ENCODE measurements around the gene NUP133. TPM values are rescaled to one million over a fixed set of nuclear protein-coding genes. Genes with fewer than 3 reads are reported as not detected.

Gene NUP133
- total RNA-seq, 4 donors from 2014 or later, result 26.6 to 58.1 (median 38.8) TPM

DNA sequence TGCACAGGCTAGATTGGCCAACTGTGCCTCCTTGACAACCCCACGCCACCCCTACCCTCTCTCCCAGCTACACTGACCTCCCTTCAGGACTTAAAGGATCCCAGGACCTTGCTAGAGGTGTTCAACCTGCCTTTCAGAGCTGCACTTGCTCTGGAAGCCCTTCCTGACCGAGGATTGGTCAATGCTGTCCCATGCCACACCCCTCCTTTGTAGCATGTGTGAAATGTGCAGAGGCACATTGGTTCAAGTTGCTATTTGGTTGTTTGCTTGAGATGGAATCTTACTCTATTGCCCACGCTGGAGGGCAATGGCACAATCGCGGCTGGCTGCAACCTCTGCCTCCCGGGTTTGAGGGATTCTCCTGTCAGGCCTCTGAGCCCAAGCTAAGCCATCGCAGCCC is 96.1 kb downstream of the NUP133 start:
- 87% methylated on average over 7 of the region's 7 CpGs for WGBS
- TF ChIP-seq POLR2A (IDR thresholded peaks at IDR 0.05), result no peak
- TF ChIP-seq EP300 (IDR thresholded peaks at IDR 0.05), result no peak
- TF ChIP-seq POLR2AphosphoS5 (IDR thresholded peaks at IDR 0.05), result no peak
- TF ChIP-seq, protein P1, sequence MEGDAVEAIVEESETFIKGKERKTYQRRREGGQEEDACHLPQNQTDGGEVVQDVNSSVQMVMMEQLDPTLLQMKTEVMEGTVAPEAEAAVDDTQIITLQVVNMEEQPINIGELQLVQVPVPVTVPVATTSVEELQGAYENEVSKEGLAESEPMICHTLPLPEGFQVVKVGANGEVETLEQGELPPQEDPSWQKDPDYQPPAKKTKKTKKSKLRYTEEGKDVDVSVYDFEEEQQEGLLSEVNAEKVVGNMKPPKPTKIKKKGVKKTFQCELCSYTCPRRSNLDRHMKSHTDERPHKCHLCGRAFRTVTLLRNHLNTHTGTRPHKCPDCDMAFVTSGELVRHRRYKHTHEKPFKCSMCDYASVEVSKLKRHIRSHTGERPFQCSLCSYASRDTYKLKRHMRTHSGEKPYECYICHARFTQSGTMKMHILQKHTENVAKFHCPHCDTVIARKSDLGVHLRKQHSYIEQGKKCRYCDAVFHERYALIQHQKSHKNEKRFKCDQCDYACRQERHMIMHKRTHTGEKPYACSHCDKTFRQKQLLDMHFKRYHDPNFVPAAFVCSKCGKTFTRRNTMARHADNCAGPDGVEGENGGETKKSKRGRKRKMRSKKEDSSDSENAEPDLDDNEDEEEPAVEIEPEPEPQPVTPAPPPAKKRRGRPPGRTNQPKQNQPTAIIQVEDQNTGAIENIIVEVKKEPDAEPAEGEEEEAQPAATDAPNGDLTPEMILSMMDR (IDR thresholded peaks at IDR 0.05), result no peak

DNA sequence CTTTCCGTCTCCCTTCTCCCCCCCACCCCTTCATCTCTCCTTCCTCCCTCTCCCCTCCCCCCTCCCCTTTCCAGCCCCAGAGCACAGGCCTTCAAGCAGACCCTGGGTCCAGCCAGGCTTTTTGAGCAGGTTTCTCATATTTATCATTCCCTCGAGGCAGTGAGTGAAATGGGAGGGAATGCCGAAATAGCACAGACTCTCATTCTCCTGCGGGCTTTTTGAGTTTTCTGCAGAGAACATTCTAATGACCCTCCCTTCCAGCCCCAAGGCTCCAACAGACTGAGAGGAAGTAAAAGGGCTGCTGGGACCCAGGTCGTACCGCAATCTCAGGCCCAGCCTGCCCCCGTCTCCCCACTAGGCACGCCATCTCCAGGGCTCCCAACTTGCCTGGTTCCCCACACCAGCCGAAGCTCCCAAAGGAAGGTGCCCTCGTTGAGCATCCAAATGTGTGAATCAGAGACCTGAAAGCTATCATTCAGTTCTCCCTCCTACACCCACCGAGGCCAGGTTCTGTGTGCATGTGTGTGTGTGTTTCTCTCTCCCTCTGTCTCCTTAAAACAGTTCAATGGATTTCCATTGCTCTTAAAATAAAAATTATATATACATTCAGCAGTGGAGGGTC is 96.6 kb downstream of the NUP133 start:
- Histone ChIP-seq H3K27ac (no peak overlapping the region), H3K4me1 (peaks cover 46% of the 10 kb centered on the region)
- 39% methylated on average over 11 of the region's 11 CpGs for WGBS

More for the DNA sequence above, 96.1 kb downstream of the NUP133 start:
- H3K27me3 ChIP-seq, result peaks cover 38% of the 10 kb centered on the region
- H3K4me1 ChIP-seq, result peaks cover 45% of the 10 kb centered on the region
- H3K36me3 ChIP-seq, result no peaks in the 10 kb centered on the region
- no peak overlapping the region for H3K27ac ChIP-seq
- no peaks in the 10 kb centered on the region for H3K9me3 ChIP-seq
- DNase-seq (ENCODE audit: low spot score in 2 of 2), result no peak
- no peak overlapping the region for H3K4me3 ChIP-seq

DNA sequence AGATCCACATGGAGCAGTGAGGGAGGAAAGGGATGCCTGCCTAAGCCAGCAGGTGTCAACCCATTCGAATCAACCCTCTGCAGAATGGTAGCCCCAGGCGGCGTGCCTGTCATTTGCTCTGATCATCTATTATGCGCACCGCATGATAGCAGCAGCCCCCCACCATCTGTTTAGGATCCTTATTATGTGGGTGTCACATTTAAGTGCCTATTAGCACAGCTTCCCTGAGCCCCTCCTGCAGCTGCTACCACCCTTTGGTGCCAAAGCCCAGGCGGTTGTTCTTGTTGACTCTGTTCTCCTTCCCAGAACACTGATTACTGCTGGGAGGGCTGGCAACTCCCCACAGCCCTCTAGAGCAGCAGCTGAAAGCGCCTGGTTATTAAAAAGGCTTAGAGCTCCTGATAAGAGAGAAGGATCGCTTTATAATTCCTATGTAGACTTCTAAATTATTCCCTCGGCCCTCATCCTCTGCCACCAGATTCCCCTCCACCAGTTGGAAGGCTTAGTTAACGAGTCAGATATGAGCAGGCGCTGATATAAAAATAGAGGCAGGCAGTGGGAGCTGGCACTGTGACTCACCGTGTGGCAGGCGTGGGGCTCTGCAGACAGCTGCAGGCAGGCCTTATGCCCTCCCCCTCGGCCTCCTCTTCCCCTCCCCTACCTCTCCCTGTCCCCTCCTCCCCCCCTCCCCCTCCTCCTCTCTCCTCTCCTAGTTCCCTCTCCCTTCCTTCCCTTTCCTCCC is 97.3 kb downstream of the NUP133 start:
- no peak for TF ChIP-seq POLR2A (IDR thresholded peaks at IDR 0.05)
- TF ChIP-seq EP300 (IDR thresholded peaks at IDR 0.05), result no peak
- TF ChIP-seq, protein P1 (IDR thresholded peaks at IDR 0.05), result no peak
- TF ChIP-seq POLR2AphosphoS5 (IDR thresholded peaks at IDR 0.05), result no peak
- Histone ChIP-seq H3K9me3 (no peaks in the 10 kb centered on the region), H3K27ac (no peak overlapping the region), H3K4me1 (peaks cover 46% of the 10 kb centered on the region), H3K36me3 (no peaks in the 10 kb centered on the region), H3K4me3 (no peak overlapping the region), H3K27me3 (peaks cover 48% of the 10 kb centered on the region)
- no peak for DNase-seq (ENCODE audit: low spot score in 2 of 2)
- 9% methylated on average over 13 of the region's 14 CpGs for WGBS

More for the DNA sequence above, 96.6 kb downstream of the NUP133 start:
- Histone ChIP-seq H3K9me3 (no peaks in the 10 kb centered on the region), H3K4me3 (no peak overlapping the region), H3K27me3 (peaks cover 43% of the 10 kb centered on the region), H3K36me3 (no peaks in the 10 kb centered on the region)
- DNase-seq (ENCODE audit: low spot score in 2 of 2), result no peak
- no peak for TF ChIP-seq POLR2AphosphoS5 (IDR thresholded peaks at IDR 0.05)
- no peak for TF ChIP-seq POLR2A (IDR thresholded peaks at IDR 0.05)
- TF ChIP-seq, protein P1 (IDR thresholded peaks at IDR 0.05), result no peak
- no peak for TF ChIP-seq EP300 (IDR thresholded peaks at IDR 0.05)

DNA sequence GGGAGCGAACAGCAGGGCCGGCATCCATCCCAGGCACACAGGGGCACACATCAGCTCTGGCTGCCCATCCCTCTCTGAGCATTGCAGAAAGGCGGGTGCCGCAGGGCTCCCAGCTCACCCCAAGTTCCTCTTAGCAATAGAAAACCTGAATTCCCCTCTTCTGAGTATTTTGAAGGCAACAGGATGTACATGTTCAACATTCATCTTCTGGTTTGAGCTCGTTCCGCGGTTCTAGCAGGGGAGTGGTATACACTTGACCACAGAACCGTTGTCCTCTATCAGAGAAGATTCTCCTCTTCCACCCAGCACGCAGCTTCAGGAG is 97.8 kb downstream of the NUP133 start:
- Histone ChIP-seq H3K4me1 (peaks cover 46% of the 10 kb centered on the region), H3K4me3 (no peak overlapping the region), H3K9me3 (no peaks in the 10 kb centered on the region), H3K27ac (no peak overlapping the region), H3K27me3 (peaks cover 54% of the 10 kb centered on the region), H3K36me3 (no peaks in the 10 kb centered on the region)
- no peak for TF ChIP-seq POLR2AphosphoS5 (IDR thresholded peaks at IDR 0.05)
- TF ChIP-seq POLR2A (IDR thresholded peaks at IDR 0.05), result no peak
- TF ChIP-seq EP300 (IDR thresholded peaks at IDR 0.05), result no peak
- TF ChIP-seq, protein P1 (IDR thresholded peaks at IDR 0.05), result no peak
- 57% methylated on average over 5 of the region's 9 CpGs for WGBS
- DNase-seq (ENCODE audit: low spot score in 2 of 2), result no peak

DNA sequence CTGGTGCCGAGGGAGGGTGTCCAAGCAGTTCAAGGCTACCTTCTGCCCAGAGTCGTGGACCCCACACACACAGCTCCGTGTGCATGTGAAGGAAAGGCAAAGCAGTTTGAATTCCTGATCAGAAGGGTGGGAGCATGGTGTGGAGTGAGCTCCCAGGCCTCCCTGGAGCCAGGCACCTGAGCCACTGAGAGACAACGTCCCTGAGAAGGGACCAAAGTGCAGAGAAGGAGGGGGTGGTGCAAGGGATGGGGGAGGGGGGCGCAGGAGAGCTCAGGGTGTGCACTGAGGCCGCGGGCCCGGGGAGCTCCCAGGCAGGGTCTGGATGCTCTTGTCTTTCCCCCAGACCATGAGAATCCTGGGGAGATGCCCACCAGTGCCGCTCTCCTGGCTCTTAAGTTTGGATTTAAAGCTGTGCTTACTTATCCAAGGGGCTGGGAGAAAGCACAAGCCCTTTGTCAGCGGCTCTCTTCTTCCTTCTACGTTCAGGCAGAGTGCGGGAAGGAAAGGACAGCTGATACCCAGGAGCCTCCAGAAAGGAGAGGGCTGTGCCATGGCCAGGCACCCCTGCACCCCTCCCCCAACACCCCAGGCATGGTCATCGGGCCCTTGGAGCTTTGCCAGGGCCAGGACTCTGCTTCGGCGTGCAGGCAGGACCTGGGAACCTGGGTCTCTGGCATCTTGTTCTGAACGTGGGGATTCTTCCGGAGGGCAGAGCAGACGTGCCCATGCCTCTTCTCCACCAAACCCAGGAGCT is 98.3 kb downstream of the NUP133 start:
- H3K36me3 ChIP-seq, result no peaks in the 10 kb centered on the region
- TF ChIP-seq POLR2A (IDR thresholded peaks at IDR 0.05), result no peak
- no peak for TF ChIP-seq POLR2AphosphoS5 (IDR thresholded peaks at IDR 0.05)
- TF ChIP-seq EP300 (IDR thresholded peaks at IDR 0.05), result no peak
- TF ChIP-seq, protein P1 (IDR thresholded peaks at IDR 0.05), result no peak
- H3K9me3 ChIP-seq, result no peaks in the 10 kb centered on the region
- peaks cover 46% of the 10 kb centered on the region for H3K4me1 ChIP-seq
- 48% methylated on average over 10 of the region's 18 CpGs for WGBS
- H3K4me3 ChIP-seq, result no peak overlapping the region
- H3K27me3 ChIP-seq, result peaks cover 58% of the 10 kb centered on the region
- DNase-seq (ENCODE audit: low spot score in 2 of 2), result no peak
- H3K27ac ChIP-seq, result no peak overlapping the region
